ENCODE data around the gene SLC36A3. TPM values are rescaled to one million over a fixed set of nuclear protein-coding genes. Genes with fewer than 3 reads are reported as not detected.
A peak's percentile ranks its signal among the peaks of the same experiment; 100 is the strongest.

Gene SLC36A3
- total and polyA plus RNA-seq, 2 of the 8 experiments (the other 6 are each of a cell fraction or from before 2014, with no cell fraction given) = not detected

DNA sequence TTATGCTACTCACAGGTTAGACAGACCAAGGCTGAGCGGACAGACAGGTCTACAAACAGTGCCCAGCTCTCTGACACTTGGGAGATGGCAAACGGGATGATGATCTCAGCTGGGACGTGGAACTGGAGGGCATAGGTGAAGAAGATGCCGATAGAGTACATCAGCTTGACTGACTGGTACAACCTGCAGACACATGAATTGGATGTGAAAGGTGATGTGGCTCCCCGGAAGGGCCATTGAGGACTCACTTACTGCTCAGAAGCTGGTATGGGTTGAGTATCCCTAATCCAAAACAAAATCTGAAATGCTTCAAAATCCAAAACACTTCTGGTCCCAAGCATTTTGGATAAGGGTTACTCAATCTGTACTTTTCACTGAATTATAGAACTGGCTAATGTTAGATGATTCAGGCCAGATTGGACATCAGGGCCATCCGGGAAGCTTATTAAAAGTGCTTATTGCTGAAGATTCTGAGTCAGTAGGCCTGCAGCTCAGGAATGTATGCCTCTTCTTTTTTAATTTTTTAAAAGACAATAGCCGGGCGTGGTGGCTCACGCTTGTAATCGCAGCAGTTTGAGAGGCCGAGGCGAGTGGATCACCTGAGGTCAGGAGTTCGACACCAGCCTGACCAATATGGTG is 22.4 kb downstream of the SLC36A3 start:
- no peak for FAIRE-seq

More for the DNA sequence above, 22.4 kb downstream of the SLC36A3 start:
- POLR2A ChIA-PET (ENCODE audit: partially characterized antibody) = interaction anchor here (1.1 kb wide), 1 partner anchor 12 kb away, joined by 4 read pairs; no protein-coding TSS in a partner anchor
- Histone ChIP-seq H3K14ac (ENCODE audit: insufficient read length) (no peak overlapping the region), H3K4ac (replicated peaks; ENCODE audit: insufficient read length, low read depth, low read length) (no peak overlapping the region), H3K23me2 (ENCODE audit: low read depth, low read length) (no peaks in the 10 kb centered on the region), H3K4me2 (ENCODE audit: insufficient read depth in 1 of 2, low read depth in 2 of 2, low read length in 2 of 2) (no peak overlapping the region), H3K23ac (ENCODE audit: insufficient read length) (no peak overlapping the region), H2BK120ac (replicated peaks; ENCODE audit: low read depth, low read length) (no peak overlapping the region), H2BK15ac (ENCODE audit: low read length) (no peak overlapping the region), H3K9me3 (ENCODE audit: insufficient read depth in 2 of 2, low read depth in 1 of 2, low read length in 1 of 2) (no peaks in the 10 kb centered on the region), H3K27ac (ENCODE audit: low read depth, low read length) (no peak overlapping the region), H4K91ac (replicated peaks; ENCODE audit: insufficient read length, low read length) (no peak overlapping the region), H4K8ac (ENCODE audit: extremely low read depth, insufficient read depth, low read length) (0 out of 2 replicates have a peak overlapping the region, but pooled peaks have one; percentile 65), H2BK5ac (ENCODE audit: low read depth, low read length) (no peak overlapping the region), H2BK12ac (ENCODE audit: low read depth, low read length) (no peak overlapping the region), H3K4me1 (replicated peaks in 1 of 4; ENCODE audit: control insufficient read depth in 3 of 4, insufficient read depth in 4 of 4, low read length in 3 of 4) (no peaks in the 10 kb centered on the region), H3K4me3 (ENCODE audit: extremely low read depth in 1 of 4, insufficient read depth in 2 of 4, low read depth in 3 of 4, low read length in 4 of 4) (no peak overlapping the region), H2BK20ac (ENCODE audit: low read length) (no peak overlapping the region), H2AFZ (ENCODE audit: low read length) (no peak overlapping the region), H3K18ac (ENCODE audit: extremely low read depth, low read length) (no peak overlapping the region), H3K56ac (replicated peaks; ENCODE audit: insufficient read length, low read depth, low read length) (no peak overlapping the region), H3K9ac (replicated peaks in 1 of 4; ENCODE audit: extremely low read depth in 1 of 4, low read depth in 3 of 4, low read length in 3 of 4) (no peak overlapping the region), H3K36me3 (ENCODE audit: control insufficient read depth in 2 of 4, insufficient read depth in 4 of 4, low read length in 3 of 4) (no peaks in the 10 kb centered on the region), H3K79me2 (ENCODE audit: control insufficient read depth in 1 of 2, insufficient read depth in 2 of 2, low read length in 2 of 2) (no peaks in the 10 kb centered on the region), H3K79me1 (ENCODE audit: low read depth, low read length) (no peaks in the 10 kb centered on the region), H4K5ac (ENCODE audit: insufficient read length, low read depth, low read length) (no peak overlapping the region), H4K20me1 (replicated peaks in 1 of 2; ENCODE audit: control insufficient read depth in 1 of 2, insufficient read depth in 2 of 2, low read length in 2 of 2) (no peaks in the 10 kb centered on the region), H2AK5ac (ENCODE audit: low read depth, low read length) (no peak overlapping the region), H3K27me3 (replicated peaks in 1 of 4; ENCODE audit: control insufficient read depth in 3 of 4, extremely low read depth in 1 of 4, insufficient read depth in 3 of 4, low read length in 3 of 4) (no peaks in the 10 kb centered on the region)
- CTCF ChIA-PET (ENCODE audit: partially characterized antibody) = interaction anchor here (1.1 to 6.1 kb wide), 9 partner anchors 11 to 242 kb away, joined by 3 to 45 read pairs (median 7); no protein-coding TSS in a partner anchor
- TF ChIP-seq POLR2A (IDR thresholded peaks at IDR 0.05; ENCODE audit: control extremely low read depth in 1 of 2, low read depth in 2 of 2, low read length in 2 of 2) (no peak), SIX5 (IDR thresholded peaks at IDR 0.05; ENCODE audit: low read depth, low read length) (no peak), RAD21 (IDR thresholded peaks at IDR 0.05 in 1 of 2, conservative IDR thresholded peaks at IDR 0.05 in 1 of 2; ENCODE audit: low read depth in 2 of 2, low read length in 2 of 2) (no peak), TAF1 (IDR thresholded peaks at IDR 0.05; ENCODE audit: low read depth, low read length) (no peak), CEBPB (IDR thresholded peaks at IDR 0.05; ENCODE audit: low read depth, low read length) (no peak), BCL11A (IDR thresholded peaks at IDR 0.05; ENCODE audit: low read depth in 2 of 2, low read length in 2 of 2) (no peak), CTBP2 (IDR thresholded peaks at IDR 0.05; ENCODE audit: borderline replicate concordance, insufficient read depth, insufficient read length, low read length) (no peak), SRF (IDR thresholded peaks at IDR 0.05; ENCODE audit: low read depth, low read length) (no peak), FOSL1 (IDR thresholded peaks at IDR 0.05; ENCODE audit: insufficient read depth, low read depth, low read length) (no peak)
- no peak for DNase-seq (ENCODE audit: low read depth in 1 of 2, low spot score in 2 of 2)
- WGBS, 2 experiments (ENCODE audit: extremely low coverage in 1 of 2, insufficient coverage in 1 of 2, insufficient read length in 1 of 2, insufficient replicate concordance in 2 of 2, low coverage in 1 of 2, low lambda C conversion rate in 2 of 2, missing lambda C conversion rate in 1 of 2) = 93% methylated on average over 13 of the region's 13 CpGs; no CpG with 5 or more reads in 1 of the 2 experiments

All from H1 (cell line).